Fibroblast of skin of abdomen (primary cell): ENCODE data around the gene SERPINA10.
"Not testable (repeated sequence)": the region's sequence is repeated elsewhere in the genome, so short reads cannot be mapped to it uniquely, and the experiment has no call there.

Experiments used
- DNase-seq: peaks from one replicate; pipeline ENCODE4 v3.0.0-alpha.2; 2013

SERPINA10 gene

DNA sequence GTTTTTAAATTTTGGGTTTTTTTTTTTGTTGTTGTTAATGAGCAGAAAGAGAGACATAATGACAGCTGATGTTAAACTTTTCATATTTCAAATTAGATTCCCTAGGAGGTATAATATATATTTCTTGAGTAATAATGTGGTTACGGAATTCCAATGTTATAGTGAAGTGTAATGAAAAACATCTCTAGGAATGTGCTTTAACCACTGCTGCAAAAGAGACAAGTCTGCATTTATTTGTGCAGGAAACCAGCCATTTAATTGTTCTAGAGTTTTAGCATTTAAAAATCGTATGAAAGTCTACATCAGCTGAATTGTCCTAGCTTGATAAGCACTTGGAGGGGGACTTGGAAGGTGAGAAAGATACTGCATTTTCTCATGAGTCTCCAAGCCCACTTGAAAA, 14.3 kb downstream of the SERPINA10 start:
- peak; percentile 68 for DNase-seq

GRCh38 chr14:94276898-94277561, 16.0 kb downstream of the SERPINA10 start:
- not testable (repeated sequence) for DNase-seq

DNA sequence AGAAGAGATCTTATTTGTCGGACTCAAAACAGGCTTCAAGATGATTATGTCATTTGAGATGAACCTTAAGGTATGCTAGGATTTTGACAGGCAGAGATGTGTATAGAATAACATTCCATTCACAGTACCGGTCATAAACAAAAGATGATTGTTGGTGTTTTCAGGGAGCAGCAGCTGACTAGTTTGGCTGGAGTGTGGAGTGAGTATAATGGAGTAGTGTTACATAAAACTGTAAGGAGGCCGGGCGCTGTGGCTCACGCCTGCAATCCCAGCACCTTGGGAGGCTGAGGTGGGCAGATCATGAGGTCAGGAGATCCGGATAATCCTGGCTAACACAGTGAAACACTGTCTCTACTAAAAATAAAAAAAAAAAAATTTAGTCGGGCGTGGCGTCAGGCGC, 23.9 kb downstream of the SERPINA10 start:
- no peak for DNase-seq

DNA sequence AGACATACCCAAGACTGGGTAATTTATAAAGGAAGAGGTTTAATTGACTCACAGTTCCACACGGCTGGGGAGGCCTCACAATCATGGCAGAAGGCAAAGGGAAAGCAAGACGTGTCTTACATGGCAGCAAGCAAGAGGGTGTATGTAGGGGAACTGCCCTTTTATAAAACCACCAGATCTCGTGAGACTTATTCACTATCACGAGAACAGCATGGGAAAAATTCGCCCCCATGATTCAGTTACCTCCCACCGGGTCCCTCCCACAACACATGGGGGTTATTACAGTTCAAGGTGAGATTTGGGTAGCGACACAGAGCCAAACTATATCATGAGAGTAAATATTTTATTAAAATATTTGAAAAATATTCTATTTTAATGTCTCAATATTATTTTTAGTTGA, 24.5 kb downstream of the SERPINA10 start:
- not testable (repeated sequence) for DNase-seq

DNA sequence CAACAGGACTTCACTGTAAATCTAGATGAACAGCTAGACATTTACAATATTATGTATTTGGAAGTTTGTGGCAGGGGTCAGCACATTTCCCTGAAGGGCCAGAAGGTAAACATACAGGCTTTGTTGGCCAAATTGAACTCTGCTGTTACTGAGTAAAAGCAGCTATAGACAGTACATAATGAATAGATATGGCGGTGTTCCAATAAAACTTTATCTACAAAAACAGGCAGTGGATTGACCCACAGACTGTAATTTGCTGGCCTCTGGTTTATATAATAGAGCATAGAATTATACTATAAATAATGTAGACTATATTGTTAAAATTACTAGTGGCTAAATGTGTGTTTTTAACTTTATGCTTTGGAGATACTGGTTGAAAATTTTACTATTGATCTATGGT, 25.7 kb downstream of the SERPINA10 start:
- no peak for DNase-seq

DNA sequence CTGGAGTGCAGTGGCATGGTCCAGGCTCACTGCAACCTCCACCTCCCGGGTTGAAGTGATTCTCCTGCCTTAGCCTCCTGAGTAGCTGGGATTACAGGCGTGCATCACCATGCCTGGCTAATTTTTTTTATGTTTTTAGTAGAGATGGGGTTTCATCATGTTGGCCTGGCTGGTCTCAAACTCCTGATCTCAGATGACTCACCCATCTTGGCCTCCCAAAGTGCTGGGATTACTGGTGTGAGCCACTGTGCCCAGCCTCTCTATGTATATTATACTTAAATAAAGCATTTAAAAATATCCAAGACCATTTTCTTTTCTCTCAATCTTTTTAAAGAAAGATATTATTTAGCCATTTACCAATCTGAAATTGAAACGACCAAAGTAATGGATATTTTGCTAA, 28.9 kb downstream of the SERPINA10 start:
- not testable (repeated sequence) for DNase-seq

GRCh38 chr14:94244182-94244581, 48.9 kb downstream of the SERPINA10 start:
- DNase-seq, result peak; percentile 1

GRCh38 chr14:94239406-94239805, 53.7 kb downstream of the SERPINA10 start:
- DNase-seq, result no peak

- no peak for DNase-seq
Measured at GRCh38 chr14:94237983-94238382, 55.1 kb downstream of the SERPINA10 start.

DNA sequence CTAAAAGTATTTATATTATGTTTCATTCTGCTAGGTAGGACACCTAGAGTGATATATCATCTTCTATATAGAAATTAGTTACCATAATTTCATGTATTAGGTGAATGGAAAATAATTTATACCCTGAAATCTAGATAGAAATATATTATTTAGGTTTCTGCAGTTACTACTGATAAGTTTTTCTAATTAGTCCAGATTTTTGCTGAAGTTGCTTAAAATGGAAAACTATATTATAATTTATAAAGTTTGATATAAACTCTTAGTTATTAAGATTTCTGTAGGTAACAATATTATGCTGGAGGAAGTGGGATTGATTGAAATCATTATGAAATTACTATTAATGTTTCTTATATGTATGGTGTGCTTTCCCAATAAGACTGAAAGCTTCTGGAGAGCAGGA, 56.0 kb downstream of the SERPINA10 start:
- DNase-seq, result no peak
